Fibroblast of lung (primary cell): ENCODE results near the gene ABCC6.

Experiments
- CTCF ChIP-seq, 2 donors: IDR thresholded peaks in 1 of 2; conservative IDR thresholded peaks in 1 of 2; 1 replicate in 1 of 2; 2 replicates in 1 of 2; pipeline ENCODE4 v1.5.1; 2011 to 2012; ENCODE audit warnings: low read length in 2 of 2, control low read depth in 1 of 2, inconsistent platforms in 1 of 2, low read depth in 1 of 2, mild to moderate bottlenecking in 1 of 2
- EZH2 ChIP-seq: IDR thresholded peaks from 2 replicates; pipeline ENCODE4 v1.5.1; 2012; ENCODE audit warnings: low read length, control low read depth, mild to moderate bottlenecking; ENCODE audit errors: missing control alignments

DNA sequence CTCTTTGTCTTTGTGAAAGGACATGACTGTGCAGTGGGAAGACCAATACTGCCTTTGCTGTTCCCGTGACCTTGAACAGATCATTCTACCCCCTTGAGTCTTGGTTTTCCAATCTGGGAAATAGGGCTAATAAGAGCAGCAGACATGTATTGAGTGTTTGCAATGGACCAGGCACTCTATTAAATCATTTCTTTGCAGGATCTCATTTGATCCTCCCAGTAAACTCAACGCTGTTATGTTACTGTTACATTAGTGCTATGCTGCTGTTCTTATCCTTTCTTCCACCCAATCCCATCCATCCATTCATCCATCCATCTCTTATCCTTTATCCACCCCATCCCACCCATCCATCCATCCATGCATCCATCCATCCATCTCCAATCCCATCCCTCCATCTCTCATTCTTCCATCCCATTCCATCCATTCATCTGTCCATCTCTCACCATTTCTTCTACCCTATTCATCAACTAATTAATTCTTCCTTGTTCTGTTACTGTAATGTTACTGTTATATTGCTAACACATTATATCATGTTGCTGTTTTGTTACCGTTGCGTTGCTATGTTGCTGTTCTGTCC is 65.1 kb downstream of the ABCC6 start:
- TF ChIP-seq CTCF (conservative IDR thresholded peaks at IDR 0.05 in 1 of 2, IDR thresholded peaks at IDR 0.05 in 1 of 2; ENCODE audit: low read depth in 1 of 2, low read length in 2 of 2), result no peak
- TF ChIP-seq EZH2, result no peak
